Spinal cord (tissue), 10 donors: Measurements from ENCODE around the gene TAX1BP3. TPM values are rescaled to one million over a fixed set of nuclear protein-coding genes. Genes with fewer than 3 reads are reported as not detected.
"Not testable (repeated sequence)": the region's sequence is repeated elsewhere in the genome, so short reads cannot be mapped to it uniquely, and the experiment has no call there.

ENCODE experiments used
- DNase-seq, 6 donors: peaks; one replicate each; pipeline versions ENCODE4 v3.0.0 to v3.0.0-alpha.2; 2013 to 2015; ENCODE audit warnings: low spot score in 6 of 6, low read depth in 4 of 6
- H3K27ac ChIP-seq: one replicate; pipeline ENCODE4 v1.5.1; 2013; ENCODE audit warnings: low read depth, low read length, control low read depth
- H3K27me3 ChIP-seq: one replicate; pipeline ENCODE4 v1.6.1; 2013; ENCODE audit warnings: low read length; ENCODE audit not compliant: control insufficient read depth, insufficient read depth
- H3K36me3 ChIP-seq: one replicate; pipeline ENCODE4 v1.6.1; 2013; ENCODE audit warnings: low read length; ENCODE audit not compliant: control insufficient read depth, insufficient read depth
- H3K4me1 ChIP-seq: one replicate; pipeline ENCODE4 v1.6.1; 2013; ENCODE audit warnings: low read length; ENCODE audit not compliant: control insufficient read depth, insufficient read depth
- H3K4me3 ChIP-seq: one replicate; pipeline ENCODE4 v1.5.1; 2013; ENCODE audit warnings: low read depth, low read length, control low read depth
- H3K9me3 ChIP-seq: one replicate; pipeline ENCODE4 v1.6.1; 2013; ENCODE audit warnings: low read length; ENCODE audit not compliant: control insufficient read depth, insufficient read depth
- WGBS: methylation state at CpG from one replicate; pipeline ENCODE4 v1.1.5; 2013; ENCODE audit warnings: missing lambda C conversion rate; ENCODE audit not compliant: insufficient coverage; 5-methylcytosine and 5-hydroxymethylcytosine counted together
- long read RNA-seq, 4 donors: transcript quantifications; one replicate each; lab custom pipeline, GENCODE V29; 2026
- polyA plus RNA-seq, 2 donors: library from polyadenylated mRNA; unstranded; fragments of 120-200 nt; gene quantifications; one replicate each; pipeline ENCODE4 v1.2.1, GENCODE V29; 2013; ENCODE audit not compliant: insufficient read length in 2 of 2
- total RNA-seq, 2 donors: library from RNA; depleted of rRNA in 1 of 2; stranded (reverse); fragments of 120-200 nt in 1 of 2; fragments of >200 nt in 1 of 2; gene quantifications; one replicate each; pipeline versions ENCODE4 v1.2.3 to v1.2.4, GENCODE V29; 2013 to 2014
- donor health status: healthy.

The TAX1BP3 gene, protein sequence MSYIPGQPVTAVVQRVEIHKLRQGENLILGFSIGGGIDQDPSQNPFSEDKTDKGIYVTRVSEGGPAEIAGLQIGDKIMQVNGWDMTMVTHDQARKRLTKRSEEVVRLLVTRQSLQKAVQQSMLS
- total RNA-seq = 100 to 1,000 TPM in 1 of 2 donors, 10 to 100 TPM in 1; 26.4 to 116 TPM
- 10 to 100 TPM; 44.9 to 52.6 TPM for polyA plus RNA-seq
- long read RNA-seq, donor 1, transcript TAX1BP3-201 (4 exons, 1,377 nt) = major isoform, 9 of 10 reads
- long read RNA-seq, donor 1, partial matches to known transcripts = 0 of 10 reads
- long read RNA-seq, donor 1, other reads (novel, unspliced or antisense) = 0 of 10 reads
- long read RNA-seq, donor 2, transcript TAX1BP3-201 (4 exons, 1,377 nt) = major isoform, 8 of 8 reads
- long read RNA-seq, donor 2, partial matches to known transcripts = 0 of 8 reads
- long read RNA-seq, donor 2, other reads (novel, unspliced or antisense) = 0 of 8 reads
- long read RNA-seq, donor 3, transcript TAX1BP3-201 (4 exons, 1,377 nt) = major isoform, 5 of 6 reads
- long read RNA-seq, donor 3, partial matches to known transcripts = 0 of 6 reads
- long read RNA-seq, donor 3, other reads (novel, unspliced or antisense) = 0 of 6 reads
- long read RNA-seq, donor 4, transcript TAX1BP3-201 (4 exons, 1,377 nt) = major isoform, 22 of 29 reads
- long read RNA-seq, donor 4, partial matches to known transcripts = 0 of 29 reads
- long read RNA-seq, donor 4, other reads (novel, unspliced or antisense) = 7 of 29 reads

DNA sequence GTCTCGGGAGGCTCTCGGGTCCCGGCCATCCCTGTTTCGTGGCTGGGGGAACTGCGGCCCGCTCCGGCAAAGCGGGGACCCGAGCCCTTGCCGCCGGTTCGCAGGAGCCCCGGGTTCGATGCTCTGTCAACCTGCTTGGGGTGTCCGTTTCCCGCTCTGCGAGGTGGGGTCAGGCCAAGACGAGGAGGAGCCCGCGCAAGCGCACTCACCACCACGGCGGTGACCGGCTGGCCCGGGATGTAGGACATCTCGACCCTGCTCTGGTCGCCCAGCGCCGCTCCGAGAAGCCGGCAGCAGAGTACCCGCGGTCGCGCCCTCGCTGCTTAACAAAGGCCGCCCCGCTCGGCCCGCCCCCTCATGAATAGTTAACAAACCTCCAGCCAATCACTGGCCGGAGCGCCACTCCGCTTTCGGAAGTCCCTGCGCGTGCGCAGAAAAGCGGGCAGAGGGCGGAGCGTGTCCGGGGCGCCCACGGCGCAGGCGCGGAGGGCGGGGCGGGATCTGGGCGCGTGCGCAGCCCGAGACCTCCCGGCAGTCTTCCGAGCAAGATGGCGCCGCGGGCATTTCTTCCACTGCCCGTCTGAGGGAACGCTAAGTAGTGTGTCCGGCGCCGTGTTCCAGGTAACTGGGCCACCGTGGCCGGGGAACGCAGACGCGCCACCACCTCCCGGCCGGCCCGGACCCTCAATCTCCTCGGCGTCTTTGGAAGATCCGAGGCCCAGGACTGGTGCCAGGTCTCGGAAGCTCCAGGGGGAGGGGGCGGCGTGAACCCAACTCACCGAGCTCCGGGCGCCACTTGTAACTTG, at the start of gene TAX1BP3, which contains the start of gene EMC6:
Gene TAX1BP3 (minus strand): TSS at position 300 of the 806 bp plus-strand sequence. CDS start 52 bp downstream, at position 248.
Gene EMC6 (plus strand): TSS at position 534 of the 806 bp plus-strand sequence. CDS start 335 bp downstream, outside the sequence.
- H3K4me1 ChIP-seq = peaks cover 41% of the 10 kb centered on the region

DNA sequence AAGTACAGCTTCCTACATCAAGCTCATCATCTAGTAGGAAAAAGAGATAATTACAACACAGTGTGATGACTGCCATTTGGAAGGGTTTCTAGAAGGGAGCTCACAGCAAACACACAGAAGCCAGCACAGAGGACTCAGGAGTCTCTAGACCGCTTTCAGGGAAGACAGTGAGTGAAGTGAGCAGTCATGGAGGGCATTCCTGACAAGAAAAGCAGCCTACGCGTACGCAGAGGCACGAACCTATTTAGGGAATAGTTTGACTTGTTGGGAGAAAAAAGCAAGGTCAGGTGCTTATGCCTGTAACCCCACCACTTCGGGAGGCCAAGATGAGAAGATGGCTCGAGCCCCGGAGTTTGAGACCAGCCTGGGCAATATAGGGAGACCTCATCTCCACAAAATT, 46.9 kb upstream of the TAX1BP3 start:
- H3K27ac ChIP-seq = no peak overlapping the region
- WGBS = 83% methylated on average over 5 of the region's 8 CpGs
- no peak for DNase-seq
- no peaks in the 10 kb centered on the region for H3K4me1 ChIP-seq
- peaks cover 57% of the 10 kb centered on the region for H3K36me3 ChIP-seq
- no peaks in the 10 kb centered on the region for H3K9me3 ChIP-seq
- no peaks in the 10 kb centered on the region for H3K27me3 ChIP-seq
- no peak overlapping the region for H3K4me3 ChIP-seq

More for the DNA sequence above, at the start of gene TAX1BP3, which contains the start of gene EMC6:
- peak; percentile 95 to 99 (median 98) for DNase-seq
- Histone ChIP-seq H3K27ac (peak within 1 kb of the TSS; percentile 97), H3K27me3 (no peaks in the 10 kb centered on the region), H3K36me3 (peaks cover 30% of the 10 kb centered on the region), H3K4me3 (peak within 1 kb of the TSS; percentile 95), H3K9me3 (no peaks in the 10 kb centered on the region)
- WGBS = under 1% methylated on average over 89 of the region's 89 CpGs

DNA sequence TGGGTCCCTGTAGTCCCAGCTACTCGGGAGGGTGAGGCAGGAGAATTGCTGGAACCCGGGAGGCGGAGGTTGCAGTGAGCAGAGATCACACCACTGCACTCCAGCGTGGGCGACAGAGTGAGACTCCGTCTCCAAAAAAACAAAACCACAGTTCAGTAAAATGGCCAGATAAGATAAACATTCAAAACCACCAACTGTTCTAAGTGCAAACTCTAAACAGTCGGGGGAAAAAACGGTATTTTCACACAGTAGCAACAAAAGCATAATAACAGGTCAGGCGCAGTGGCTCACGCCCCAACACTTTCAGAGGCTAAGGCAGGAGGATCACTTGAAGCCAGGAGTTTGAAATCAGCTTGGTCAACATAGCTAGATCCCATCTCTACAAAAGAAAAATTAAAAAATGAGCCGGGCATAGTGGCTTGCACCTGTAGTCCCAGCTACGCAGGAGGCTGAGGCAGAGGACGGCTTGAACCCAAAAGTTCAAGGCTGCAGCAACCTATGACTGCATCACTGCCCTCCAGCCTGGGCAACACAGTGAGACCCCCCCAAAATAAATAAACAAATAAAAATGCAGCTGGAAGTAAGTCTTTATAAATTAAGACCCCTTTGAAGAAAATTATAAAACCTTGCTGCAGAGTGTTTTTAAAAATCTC, 44.6 kb upstream of the TAX1BP3 start:
- peaks cover 46% of the 10 kb centered on the region for H3K36me3 ChIP-seq
- 86% methylated on average over 11 of the region's 13 CpGs for WGBS

DNA sequence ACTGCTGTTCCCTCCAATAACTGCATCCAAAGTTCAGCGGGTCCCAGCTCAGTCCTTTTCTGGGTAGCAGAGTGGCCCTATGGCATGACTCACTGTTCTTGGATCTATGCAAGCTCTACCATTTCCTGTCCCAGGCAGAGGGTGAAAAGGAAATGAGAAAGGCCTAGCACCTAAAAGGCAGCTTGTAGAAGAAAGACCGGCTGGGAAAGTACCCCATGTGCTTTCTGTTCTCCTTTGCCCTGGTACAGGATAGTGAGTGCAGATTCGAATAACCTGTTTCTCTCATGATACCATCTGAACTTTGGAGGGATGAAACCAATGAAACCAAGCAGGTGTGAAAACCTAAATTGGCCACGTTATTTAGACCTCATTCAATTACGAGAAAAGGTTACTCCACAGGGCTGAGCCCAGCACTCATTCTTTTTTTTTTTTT, 42.6 kb upstream of the TAX1BP3 start:
- WGBS = 60% methylated on average over 1 of the region's 5 CpGs

More for the DNA sequence above, 44.6 kb upstream of the TAX1BP3 start:
- Histone ChIP-seq H3K27me3 (no peaks in the 10 kb centered on the region), H3K9me3 (no peaks in the 10 kb centered on the region), H3K4me1 (no peaks in the 10 kb centered on the region), H3K27ac (no peak overlapping the region), H3K4me3 (no peak overlapping the region)
- no peak for DNase-seq

DNA sequence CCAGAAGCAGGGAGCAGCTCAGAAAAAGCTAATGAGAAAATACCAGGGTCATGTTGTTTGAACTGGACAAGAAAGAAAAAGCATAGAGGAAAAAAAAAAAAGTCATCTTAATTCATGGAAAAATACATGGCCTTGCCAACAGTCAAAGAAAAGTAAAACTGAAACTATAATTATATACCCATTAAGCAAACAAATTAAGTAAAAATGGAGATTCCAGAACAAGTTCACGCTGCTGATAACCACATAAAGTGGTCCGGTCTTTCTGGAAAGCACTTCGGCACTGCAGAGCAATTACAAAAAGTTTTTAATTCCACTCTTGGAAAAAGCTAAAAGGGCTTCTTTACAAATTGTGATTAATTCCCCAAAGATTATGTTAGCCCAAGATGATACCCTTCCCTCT, 40.0 kb upstream of the TAX1BP3 start:
- Histone ChIP-seq H3K9me3 (no peaks in the 10 kb centered on the region), H3K4me3 (no peak overlapping the region), H3K36me3 (peaks cover 17% of the 10 kb centered on the region), H3K4me1 (no peaks in the 10 kb centered on the region), H3K27me3 (no peaks in the 10 kb centered on the region), H3K27ac (no peak overlapping the region)
- DNase-seq = no peak
- 96% methylated on average over 3 of the region's 3 CpGs for WGBS

More for the DNA sequence above, 42.6 kb upstream of the TAX1BP3 start:
- H3K27ac ChIP-seq = no peak overlapping the region
- no peaks in the 10 kb centered on the region for H3K9me3 ChIP-seq
- no peak overlapping the region for H3K4me3 ChIP-seq
- DNase-seq = no peak
- H3K4me1 ChIP-seq = no peaks in the 10 kb centered on the region
- H3K27me3 ChIP-seq = no peaks in the 10 kb centered on the region
- peaks cover 33% of the 10 kb centered on the region for H3K36me3 ChIP-seq

DNA sequence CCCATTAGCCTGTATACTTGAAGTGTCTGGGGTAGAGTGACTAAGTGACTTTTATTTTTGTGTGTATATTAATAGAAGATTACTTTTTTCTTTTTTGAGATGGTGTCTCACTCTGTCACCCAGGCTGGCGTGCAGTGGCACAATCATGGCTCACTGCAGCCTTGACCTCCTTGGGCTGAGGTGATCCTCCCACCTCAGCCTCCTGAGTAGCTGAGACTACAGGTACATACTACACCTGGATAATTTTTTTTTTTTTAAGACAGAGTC, 37.3 kb upstream of the TAX1BP3 start:
- H3K4me3 ChIP-seq, DNase-seq, H3K27ac ChIP-seq, H3K36me3 ChIP-seq, H3K27me3 ChIP-seq, H3K4me1 ChIP-seq, H3K9me3 ChIP-seq: not testable (repeated sequence)
- WGBS = 100% methylated on average over 1 of the region's 1 CpG

DNA sequence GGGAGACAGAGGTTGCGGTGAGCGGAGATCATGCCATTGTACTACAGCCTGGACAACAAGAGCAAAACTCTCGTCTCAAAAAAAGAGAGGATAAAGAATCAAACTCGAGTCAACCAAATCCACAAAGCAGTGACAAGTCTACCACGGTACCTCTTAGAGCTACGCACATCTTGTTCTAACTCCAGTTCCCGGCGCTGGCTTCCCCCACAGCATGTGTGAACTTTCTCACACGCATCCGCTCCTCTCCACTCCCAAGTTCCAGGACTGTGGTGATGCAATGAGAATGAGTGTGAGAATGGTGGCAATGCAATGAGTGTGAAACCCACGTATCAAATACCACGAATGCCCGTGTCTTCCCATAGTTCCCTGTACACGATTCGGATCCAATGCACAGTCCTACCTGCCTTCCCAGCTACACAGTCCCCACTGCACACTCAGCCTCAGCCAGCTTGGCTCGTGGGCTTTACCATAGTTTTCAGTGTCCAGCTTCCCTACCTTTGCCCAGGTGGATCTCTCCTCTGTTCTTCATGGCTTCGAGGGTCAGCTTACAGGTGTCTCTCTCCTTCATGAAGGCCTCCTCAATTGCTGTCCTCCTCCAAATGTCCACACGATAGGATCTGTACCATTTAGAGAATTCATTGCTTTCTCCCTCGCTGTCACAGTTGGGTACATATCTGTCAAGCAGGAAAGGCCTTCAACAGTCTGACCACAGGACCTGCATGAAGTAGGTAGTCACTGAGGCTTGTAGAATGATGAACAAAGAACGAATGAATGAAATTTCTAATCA, 36.7 kb upstream of the TAX1BP3 start:
- Histone ChIP-seq H3K36me3 (peaks cover 5% of the 10 kb centered on the region), H3K27me3 (no peaks in the 10 kb centered on the region), H3K9me3 (no peaks in the 10 kb centered on the region), H3K27ac (no peak overlapping the region), H3K4me3 (no peak overlapping the region), H3K4me1 (no peaks in the 10 kb centered on the region)
- no peak for DNase-seq
- WGBS = 82% methylated on average over 10 of the region's 20 CpGs

DNA sequence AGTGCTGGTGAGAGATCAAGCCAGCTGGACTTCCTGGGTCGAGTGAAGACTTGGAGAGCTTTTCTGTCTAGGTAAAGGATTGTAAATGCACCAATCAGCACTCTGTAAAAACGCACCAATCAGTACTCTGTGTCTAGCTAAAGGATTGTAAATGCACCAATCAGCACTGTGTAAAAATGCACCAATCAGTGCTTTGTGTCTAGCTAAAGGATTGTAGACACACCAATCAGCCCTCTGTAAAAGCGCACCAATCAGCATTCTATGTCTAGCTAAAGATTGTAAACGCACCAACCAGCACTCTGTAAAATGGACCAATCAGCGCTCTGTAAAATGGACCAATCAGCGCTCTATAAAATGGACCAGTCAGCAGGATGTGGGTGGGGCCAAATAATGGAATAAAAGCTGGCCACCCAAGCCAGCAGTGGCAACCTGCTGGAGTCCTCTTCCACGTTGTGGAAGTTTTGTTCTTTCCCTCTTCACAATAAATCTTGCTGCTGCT, 33.7 kb upstream of the TAX1BP3 start:
- not testable (repeated sequence) for H3K9me3 ChIP-seq, H3K4me1 ChIP-seq, DNase-seq, H3K4me3 ChIP-seq, H3K27ac ChIP-seq, H3K27me3 ChIP-seq, H3K36me3 ChIP-seq
- WGBS = 100% methylated on average over 4 of the region's 7 CpGs
